Measurements from ENCODE around the gene TBC1D30. TPM values are rescaled to one million over a fixed set of nuclear protein-coding genes. Genes with fewer than 3 reads are reported as not detected.
"Not testable (repeated sequence)": the region's sequence is repeated elsewhere in the genome, so short reads cannot be mapped to it uniquely, and the experiment has no call there.

The TBC1D30 gene
- total and polyA plus RNA-seq, 5 donors: 0.57 to 1.6 (median 1.5) TPM

DNA sequence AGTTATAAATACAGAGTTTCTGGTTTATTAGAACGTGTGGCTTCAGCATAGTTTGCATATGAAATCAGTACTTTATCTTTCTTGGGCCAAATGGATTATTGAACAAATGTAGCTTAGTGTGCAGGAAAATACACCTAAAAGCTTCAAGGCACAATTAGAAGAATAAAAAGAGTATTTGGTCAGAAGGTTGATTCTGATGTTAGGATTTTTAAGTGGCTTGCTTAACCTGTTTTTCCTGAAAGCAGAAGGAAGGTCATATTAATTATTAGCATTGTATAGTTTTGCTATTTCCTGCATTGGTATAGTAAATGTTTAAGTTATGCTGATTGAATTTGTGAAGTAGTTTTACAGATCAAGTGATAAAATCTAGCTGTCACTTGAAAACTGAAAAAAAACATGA lies 34.3 kb upstream of the TBC1D30 start:
- ATAC-seq: no peak
- no peak for DNase-seq
- Histone ChIP-seq H3K27me3 (ENCODE audit: control insufficient read depth, insufficient read depth) (no peaks in the 10 kb centered on the region), H3K4me3 (ENCODE audit: low read length) (no peak overlapping the region), H3K4me1 (ENCODE audit: control insufficient read depth, insufficient read depth, low read length) (no peaks in the 10 kb centered on the region), H3K9me3 (ENCODE audit: control insufficient read depth, low read length) (no peaks in the 10 kb centered on the region), H3K27ac (ENCODE audit: low read length) (no peak overlapping the region)
- 69% methylated on average over 1 of the region's 1 CpG for WGBS
- intact Hi-C loops (cut with DNase I): loop anchor here in 2 of 4 donors (10.0 kb wide), 1 partner anchor 335 kb away; the partner anchor contains the start of gene WIF1 (in 2 of the 2)

DNA sequence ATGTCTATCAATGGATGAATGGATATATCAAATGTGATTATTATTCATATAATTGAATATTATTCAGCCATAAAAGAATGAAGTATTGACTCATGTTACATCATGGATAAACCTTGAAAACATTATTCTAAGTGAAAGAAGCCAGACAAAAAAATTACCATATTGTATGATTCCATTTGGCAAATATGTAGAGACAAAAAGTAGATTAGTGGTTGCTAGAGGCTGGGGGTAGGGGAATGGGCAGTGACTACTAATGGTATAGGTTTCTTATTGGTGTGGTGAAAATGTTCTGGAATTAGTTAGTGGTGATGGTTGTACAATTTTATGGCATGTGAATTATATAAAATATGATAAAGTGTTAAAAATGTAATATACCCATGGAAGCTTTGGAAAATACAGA lies 33.4 kb upstream of the TBC1D30 start:
- Histone ChIP-seq H3K4me1 (ENCODE audit: control insufficient read depth, insufficient read depth, low read length) (no peaks in the 10 kb centered on the region), H3K27ac (ENCODE audit: low read length) (no peak overlapping the region), H3K27me3 (ENCODE audit: control insufficient read depth, insufficient read depth) (no peaks in the 10 kb centered on the region), H3K4me3 (ENCODE audit: low read length) (no peak overlapping the region), H3K9me3 (ENCODE audit: control insufficient read depth, low read length) (no peaks in the 10 kb centered on the region)
- ATAC-seq: no peak
- no peak for DNase-seq
- intact Hi-C loops (cut with DNase I): loop anchor here in 2 of 4 donors (10.0 kb wide), 1 partner anchor 334 kb away; the partner anchor contains the start of gene WIF1 (in 2 of the 2)

DNA sequence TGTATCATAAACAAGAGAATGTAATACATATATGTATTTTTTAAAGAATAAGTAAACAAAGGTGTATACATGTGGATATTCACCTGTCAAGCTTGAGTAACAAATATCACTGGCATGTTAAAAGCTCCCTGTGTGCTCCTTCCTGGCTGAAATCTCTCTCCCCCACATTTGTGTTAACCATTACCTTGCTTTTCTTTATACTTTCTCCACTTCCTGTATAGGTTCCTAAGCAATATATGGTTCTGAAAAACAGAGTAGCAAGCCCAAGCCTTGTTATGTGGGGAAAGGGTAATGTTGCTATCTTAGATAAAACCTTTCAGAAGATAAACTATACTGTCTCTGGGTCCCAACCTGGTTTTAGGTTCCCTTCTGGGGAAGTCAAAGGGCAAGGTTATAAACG lies 32.3 kb upstream of the TBC1D30 start:
- no peak overlapping the region for H3K27ac ChIP-seq (ENCODE audit: low read length)
- DNase-seq: no peak
- H3K4me1 ChIP-seq (ENCODE audit: control insufficient read depth, insufficient read depth, low read length): no peaks in the 10 kb centered on the region
- no peaks in the 10 kb centered on the region for H3K9me3 ChIP-seq (ENCODE audit: control insufficient read depth, low read length)
- H3K27me3 ChIP-seq (ENCODE audit: control insufficient read depth, insufficient read depth): no peaks in the 10 kb centered on the region
- no peak for ATAC-seq
- intact Hi-C loops (cut with DNase I): loop anchor here in 2 of 4 donors (10.0 kb wide), 1 partner anchor 333 kb away; the partner anchor contains the start of gene WIF1 (in 2 of the 2)
- 72% methylated on average over 1 of the region's 1 CpG for WGBS
- H3K4me3 ChIP-seq (ENCODE audit: low read length): no peak overlapping the region

DNA sequence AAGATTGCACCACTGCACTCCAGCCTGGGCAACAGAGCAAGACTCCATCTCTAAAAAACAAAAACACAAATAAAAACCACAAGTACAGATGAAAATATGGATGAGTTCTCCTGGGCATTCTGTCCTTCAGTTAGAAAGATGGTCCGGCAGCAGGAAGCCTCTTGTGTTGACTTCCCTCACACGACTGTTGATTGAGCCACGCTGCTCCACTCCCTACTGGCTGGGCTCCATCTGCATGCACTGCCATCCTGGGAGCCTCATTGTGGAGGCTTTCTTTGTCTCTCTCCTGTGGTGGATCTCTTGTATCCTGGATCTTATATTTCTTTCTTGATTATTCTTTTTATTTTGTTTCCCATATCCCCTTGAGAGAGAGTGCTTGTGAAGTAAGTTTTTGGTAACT lies 30.8 kb upstream of the TBC1D30 start:
- no peaks in the 10 kb centered on the region for H3K4me1 ChIP-seq (ENCODE audit: control insufficient read depth, insufficient read depth, low read length)
- ATAC-seq (no peak), DNase-seq (no peak)
- H3K27ac ChIP-seq (ENCODE audit: low read length): no peak overlapping the region
- no peaks in the 10 kb centered on the region for H3K27me3 ChIP-seq (ENCODE audit: control insufficient read depth, insufficient read depth)
- no peaks in the 10 kb centered on the region for H3K9me3 ChIP-seq (ENCODE audit: control insufficient read depth, low read length)
- H3K4me3 ChIP-seq (ENCODE audit: low read length): no peak overlapping the region
- intact Hi-C loops (cut with DNase I): loop anchor here in 2 of 4 donors (10.0 kb wide), 1 partner anchor 331 kb away; the partner anchor contains the start of gene WIF1 (in 2 of the 2)
- WGBS: 58% methylated on average over 3 of the region's 3 CpGs

DNA sequence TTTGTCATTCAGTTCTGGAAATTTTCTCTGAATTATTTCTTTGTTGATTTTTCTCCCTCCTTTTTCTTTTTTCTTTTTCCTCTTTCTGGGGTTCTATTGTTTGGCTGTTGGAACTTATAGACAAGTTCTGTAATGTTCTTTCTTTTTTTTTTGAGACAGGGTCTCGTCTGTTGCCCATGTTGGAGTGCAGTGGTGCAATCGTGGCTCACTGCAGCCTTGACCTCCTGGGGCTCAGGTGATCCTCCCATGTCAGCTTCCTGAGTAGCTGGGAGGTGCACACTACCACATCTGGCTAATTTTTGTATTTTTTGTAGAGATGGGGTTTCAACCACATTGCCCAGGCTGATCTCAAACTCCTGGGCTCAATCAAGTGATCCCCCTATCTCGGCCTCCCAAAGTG lies 30.1 kb upstream of the TBC1D30 start:
- DNase-seq: no peak
- no peak for ATAC-seq
- intact Hi-C loops (cut with DNase I): loop anchor here in 2 of 4 donors (10.0 kb wide), 1 partner anchor 330 kb away; the partner anchor contains the start of gene WIF1 (in 2 of the 2)
- Histone ChIP-seq H3K4me1 (ENCODE audit: control insufficient read depth, insufficient read depth, low read length) (no peaks in the 10 kb centered on the region), H3K27me3 (ENCODE audit: control insufficient read depth, insufficient read depth) (no peaks in the 10 kb centered on the region), H3K27ac (ENCODE audit: low read length) (no peak overlapping the region), H3K4me3 (ENCODE audit: low read length) (no peak overlapping the region), H3K9me3 (ENCODE audit: control insufficient read depth, low read length) (no peaks in the 10 kb centered on the region)
- WGBS: 75% methylated on average over 3 of the region's 3 CpGs

DNA sequence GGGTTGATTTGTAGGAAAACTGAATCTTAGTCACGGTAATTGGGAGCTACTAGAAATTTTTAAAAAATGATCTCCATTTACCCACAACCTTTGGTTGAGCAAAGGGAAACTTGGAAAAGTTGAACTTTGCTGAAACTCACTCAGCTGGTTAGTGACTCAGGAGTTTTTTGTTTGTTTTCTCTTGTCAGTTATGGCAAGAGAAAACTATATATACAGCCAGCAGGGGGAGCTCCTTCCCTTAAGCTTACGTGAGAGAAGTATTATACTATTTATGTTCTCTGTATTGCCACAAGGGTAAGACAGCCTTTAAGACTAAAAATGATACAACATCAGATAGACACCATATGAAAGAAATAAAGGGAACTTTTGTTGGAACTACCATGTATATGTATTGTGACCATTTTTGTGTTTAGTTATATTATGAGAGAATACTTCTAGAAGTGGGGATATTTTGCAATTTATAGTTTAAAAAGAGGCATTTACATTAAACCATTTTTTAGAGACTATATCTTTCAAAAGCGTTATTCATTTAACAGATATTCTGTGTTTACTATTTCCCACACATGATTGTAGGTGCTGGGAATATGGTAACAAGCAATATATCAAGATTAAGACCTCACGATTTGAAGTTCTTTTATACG lies 28.1 kb upstream of the TBC1D30 start:
- Histone ChIP-seq H3K4me1 (ENCODE audit: control insufficient read depth, insufficient read depth, low read length) (no peaks in the 10 kb centered on the region), H3K4me3 (ENCODE audit: low read length) (no peak overlapping the region), H3K9me3 (ENCODE audit: control insufficient read depth, low read length) (no peaks in the 10 kb centered on the region), H3K27me3 (ENCODE audit: control insufficient read depth, insufficient read depth) (no peaks in the 10 kb centered on the region), H3K27ac (ENCODE audit: low read length) (no peak overlapping the region)
- DNase-seq (peak in 1 of 3 donors; percentile 36), ATAC-seq (peak; percentile 80 to 82)
- 54% methylated on average over 5 of the region's 5 CpGs for WGBS
- intact Hi-C loops (cut with DNase I): loop anchor here in 2 of 4 donors (10.0 kb wide), 1 partner anchor 328 kb away; the partner anchor contains the start of gene WIF1 (in 2 of the 2)

DNA sequence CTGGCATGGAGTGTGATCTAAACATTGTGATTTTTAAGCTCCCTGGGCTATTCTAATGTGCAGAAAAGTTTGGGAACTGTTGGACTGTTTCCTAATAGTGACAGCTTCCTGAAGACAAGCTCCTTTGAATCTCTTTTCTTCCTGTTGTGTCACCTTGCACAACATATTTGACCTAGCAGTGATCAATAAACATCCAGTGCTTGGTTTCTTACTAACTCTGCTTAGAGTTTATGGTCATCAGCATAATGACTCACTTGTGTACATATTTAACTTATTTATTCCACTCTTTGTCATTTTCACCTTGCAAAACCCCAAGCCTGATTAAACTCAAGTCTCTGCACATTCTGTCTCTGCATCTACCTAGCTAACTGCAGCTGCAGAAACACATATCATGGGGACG lies 27.3 kb upstream of the TBC1D30 start:
- Histone ChIP-seq H3K27me3 (ENCODE audit: control insufficient read depth, insufficient read depth) (no peaks in the 10 kb centered on the region), H3K4me1 (ENCODE audit: control insufficient read depth, insufficient read depth, low read length) (no peaks in the 10 kb centered on the region), H3K4me3 (ENCODE audit: low read length) (no peak overlapping the region), H3K27ac (ENCODE audit: low read length) (no peak overlapping the region), H3K9me3 (ENCODE audit: control insufficient read depth, low read length) (no peaks in the 10 kb centered on the region)
- WGBS: 89% methylated on average over 1 of the region's 1 CpG
- DNase-seq: no peak
- intact Hi-C loops (cut with DNase I): loop anchor here in 2 of 4 donors (10.0 kb wide), 1 partner anchor 328 kb away; the partner anchor contains the start of gene WIF1 (in 2 of the 2)
- ATAC-seq: no peak

DNA sequence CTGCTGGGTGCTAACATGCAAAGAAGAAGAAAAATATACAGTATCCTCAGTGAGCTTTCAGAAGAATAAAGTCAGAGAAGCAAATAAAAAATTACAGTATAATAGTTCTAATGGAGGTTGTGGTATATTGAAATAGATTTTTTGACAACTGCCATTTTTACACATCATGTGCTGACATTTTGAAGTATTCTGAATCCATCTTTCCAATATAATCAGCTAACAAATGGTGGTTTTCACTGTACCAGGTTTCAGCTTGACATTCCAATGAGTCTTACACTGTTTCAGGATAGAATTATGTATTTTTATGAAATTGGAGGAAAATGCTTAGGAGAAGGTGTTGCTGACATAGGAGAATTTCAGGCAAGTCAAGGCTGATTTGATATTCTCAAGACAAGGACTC lies 26.3 kb upstream of the TBC1D30 start:
- DNase-seq: no peak
- intact Hi-C loops (cut with DNase I): loop anchor here in 2 of 4 donors (10.0 kb wide), 1 partner anchor 327 kb away; the partner anchor contains the start of gene WIF1 (in 2 of the 2)

DNA sequence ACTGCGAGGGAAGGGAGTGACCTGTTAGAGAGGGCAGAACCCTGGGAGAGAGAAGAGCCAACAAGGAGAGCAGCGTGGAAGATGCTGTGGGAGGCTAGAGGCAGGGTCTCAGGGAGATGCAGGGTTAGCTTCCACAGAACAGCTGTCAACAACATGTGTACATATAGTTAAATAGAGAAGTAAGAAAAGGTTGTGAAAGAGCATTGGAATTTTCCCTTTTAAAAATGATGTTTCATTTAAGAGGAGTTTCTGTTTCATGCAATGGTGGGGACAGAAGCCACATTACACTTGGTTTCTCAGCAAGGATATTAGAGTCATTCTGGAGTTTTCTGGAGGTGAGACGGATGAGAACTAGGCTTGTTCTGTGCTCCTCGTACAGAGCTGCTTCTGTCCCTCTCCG lies 23.8 kb upstream of the TBC1D30 start:
- DNase-seq (no peak), ATAC-seq (no peak)
- Histone ChIP-seq H3K4me3 (ENCODE audit: low read length) (no peak overlapping the region), H3K9me3 (ENCODE audit: control insufficient read depth, low read length) (no peaks in the 10 kb centered on the region), H3K27ac (ENCODE audit: low read length) (no peak overlapping the region), H3K27me3 (ENCODE audit: control insufficient read depth, insufficient read depth) (no peaks in the 10 kb centered on the region), H3K4me1 (ENCODE audit: control insufficient read depth, insufficient read depth, low read length) (no peaks in the 10 kb centered on the region)
- 85% methylated on average over 5 of the region's 5 CpGs for WGBS
- intact Hi-C loops (cut with DNase I): loop anchor here in 1 of 4 donors (10.0 kb wide), 1 partner anchor 324 kb away; the partner anchor contains the start of gene WIF1

More for the DNA sequence above, 26.3 kb upstream of the TBC1D30 start:
- no peaks in the 10 kb centered on the region for H3K9me3 ChIP-seq (ENCODE audit: control insufficient read depth, low read length)
- no peaks in the 10 kb centered on the region for H3K27me3 ChIP-seq (ENCODE audit: control insufficient read depth, insufficient read depth)
- H3K27ac ChIP-seq (ENCODE audit: low read length): no peak overlapping the region
- no peak for ATAC-seq
- H3K4me1 ChIP-seq (ENCODE audit: control insufficient read depth, insufficient read depth, low read length): no peaks in the 10 kb centered on the region
- H3K4me3 ChIP-seq (ENCODE audit: low read length): no peak overlapping the region

DNA sequence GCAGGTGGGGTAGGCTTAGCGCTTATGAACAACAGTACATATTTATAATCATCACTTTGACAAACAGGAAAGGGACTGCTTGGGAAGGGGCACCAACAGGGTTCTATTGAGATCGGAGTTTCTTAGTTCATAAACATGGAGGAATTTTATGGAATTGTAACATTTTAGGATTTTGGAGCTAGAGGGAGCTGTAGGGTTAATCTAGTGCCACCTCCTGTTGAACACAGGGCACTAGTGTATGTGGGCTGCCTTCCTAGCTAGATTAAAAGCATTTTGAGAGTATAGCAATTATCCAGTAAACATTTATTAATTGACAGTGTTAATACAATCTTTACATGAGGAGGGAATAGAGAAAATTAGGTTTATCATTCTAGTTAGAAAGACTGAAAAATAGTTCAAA lies 23.1 kb upstream of the TBC1D30 start:
- Histone ChIP-seq H3K4me1 (ENCODE audit: control insufficient read depth, insufficient read depth, low read length) (no peaks in the 10 kb centered on the region), H3K27ac (ENCODE audit: low read length) (no peak overlapping the region), H3K27me3 (ENCODE audit: control insufficient read depth, insufficient read depth) (no peaks in the 10 kb centered on the region), H3K4me3 (ENCODE audit: low read length) (no peak overlapping the region), H3K9me3 (ENCODE audit: control insufficient read depth, low read length) (no peaks in the 10 kb centered on the region)
- 84% methylated on average over 2 of the region's 2 CpGs for WGBS
- intact Hi-C loops (cut with DNase I): loop anchor here in 1 of 4 donors (10.0 kb wide), 1 partner anchor 323 kb away; the partner anchor contains the start of gene WIF1
- no peak for ATAC-seq
- no peak for DNase-seq

DNA sequence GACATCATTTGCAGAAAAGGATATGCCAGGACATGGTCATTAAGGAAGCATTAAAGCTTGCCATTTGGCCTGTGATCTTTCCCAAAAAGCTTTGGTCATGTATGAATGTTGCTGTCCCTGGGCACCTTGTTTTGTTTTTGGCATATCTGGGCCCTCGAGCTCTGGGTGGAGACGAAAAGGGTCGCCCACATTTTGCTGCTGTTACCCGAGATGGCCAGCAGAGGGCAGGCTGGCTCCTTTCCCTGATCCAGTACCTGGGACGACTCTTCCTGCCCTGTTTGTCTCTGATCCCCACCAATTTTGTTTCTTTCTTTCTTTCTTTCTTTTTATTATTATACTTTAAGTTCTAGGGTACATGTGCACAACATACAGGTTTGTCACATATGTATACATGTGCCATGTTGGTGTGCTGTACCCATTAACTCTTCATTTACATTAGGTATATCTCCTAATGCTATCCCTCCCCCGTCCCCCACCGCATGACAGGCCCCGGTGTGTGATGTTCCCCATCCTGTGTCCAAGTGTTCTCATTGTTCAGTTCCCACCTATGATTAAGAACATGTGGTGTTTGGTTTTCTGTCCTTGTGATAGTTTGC lies 22.2 kb upstream of the TBC1D30 start:
- not testable (repeated sequence) for H3K4me3 ChIP-seq (ENCODE audit: low read length); H3K9me3 ChIP-seq (ENCODE audit: control insufficient read depth, low read length); H3K27ac ChIP-seq (ENCODE audit: low read length); H3K27me3 ChIP-seq (ENCODE audit: control insufficient read depth, insufficient read depth); H3K4me1 ChIP-seq (ENCODE audit: control insufficient read depth, insufficient read depth, low read length)
- intact Hi-C loops (cut with DNase I): loop anchor here in 1 of 4 donors (10.0 kb wide), 1 partner anchor 323 kb away; the partner anchor contains the start of gene WIF1
- ATAC-seq: peak; percentile 60 to 72
- WGBS: 36% methylated on average over 8 of the region's 8 CpGs
- peak; percentile 32 to 77 (median 67) for DNase-seq

Measured in right cardiac atrium (tissue), 5 donors.